GM18526 (cell line): ENCODE results near the gene IGDCC3.

ENCODE experiments used
- POLR2A ChIP-seq: IDR thresholded peaks from 3 replicates; pipeline ENCODE4 v1.6.1; 2011; ENCODE audit not compliant: insufficient read length; ENCODE audit errors: extremely low read depth

The IGDCC3 gene

DNA sequence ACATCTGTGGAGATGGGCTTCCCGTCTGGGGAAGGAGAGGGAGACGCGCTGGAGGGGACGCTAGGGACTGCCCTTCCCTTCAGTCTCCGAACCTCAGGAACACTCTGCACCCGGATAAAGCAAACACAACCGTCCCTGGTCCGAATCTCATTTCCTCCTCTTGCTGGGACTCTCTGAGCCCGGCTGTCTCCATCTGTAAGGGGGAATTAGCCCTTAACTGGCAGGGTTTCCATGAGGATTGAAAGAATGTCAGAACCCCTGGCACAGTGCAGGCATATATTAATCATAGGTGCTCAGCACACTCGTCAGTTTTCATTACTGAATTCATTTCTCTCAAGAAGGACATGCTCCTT lies 19.1 kb upstream of the IGDCC3 start:
- no peak for TF ChIP-seq POLR2A

DNA sequence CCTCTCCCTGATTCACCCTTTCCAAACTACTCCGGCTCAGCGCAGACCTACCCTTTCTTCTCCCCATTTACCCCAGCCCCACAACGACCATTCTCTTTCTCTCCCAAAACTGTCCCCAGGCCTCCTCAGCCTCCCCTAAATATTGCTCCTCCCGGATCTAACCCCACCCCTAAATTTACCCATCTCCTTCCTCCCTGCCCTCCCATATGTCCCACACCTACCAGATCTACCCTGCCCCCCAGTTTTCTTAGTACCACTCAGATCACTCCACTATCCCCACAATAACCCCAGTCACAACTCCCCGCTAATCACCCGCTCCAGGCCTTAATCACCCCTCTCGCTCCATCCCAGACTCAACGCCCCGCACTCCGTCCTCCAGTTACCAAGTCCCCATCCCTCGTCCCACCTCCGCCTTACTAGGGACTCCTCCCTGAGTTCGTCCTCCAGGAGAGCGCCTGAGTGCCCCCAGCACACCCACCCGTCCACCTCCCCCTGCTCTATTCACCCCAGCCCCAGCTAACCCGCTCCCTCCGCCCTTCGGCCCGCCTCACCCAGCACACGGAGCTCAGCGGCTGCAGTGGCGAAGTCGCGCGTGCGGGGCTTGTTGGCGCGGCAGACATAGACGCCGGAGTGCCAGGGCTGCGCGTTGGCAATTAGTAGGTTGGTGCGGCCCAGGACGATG lies 18.6 kb upstream of the IGDCC3 start:
- no peak for TF ChIP-seq POLR2A

DNA sequence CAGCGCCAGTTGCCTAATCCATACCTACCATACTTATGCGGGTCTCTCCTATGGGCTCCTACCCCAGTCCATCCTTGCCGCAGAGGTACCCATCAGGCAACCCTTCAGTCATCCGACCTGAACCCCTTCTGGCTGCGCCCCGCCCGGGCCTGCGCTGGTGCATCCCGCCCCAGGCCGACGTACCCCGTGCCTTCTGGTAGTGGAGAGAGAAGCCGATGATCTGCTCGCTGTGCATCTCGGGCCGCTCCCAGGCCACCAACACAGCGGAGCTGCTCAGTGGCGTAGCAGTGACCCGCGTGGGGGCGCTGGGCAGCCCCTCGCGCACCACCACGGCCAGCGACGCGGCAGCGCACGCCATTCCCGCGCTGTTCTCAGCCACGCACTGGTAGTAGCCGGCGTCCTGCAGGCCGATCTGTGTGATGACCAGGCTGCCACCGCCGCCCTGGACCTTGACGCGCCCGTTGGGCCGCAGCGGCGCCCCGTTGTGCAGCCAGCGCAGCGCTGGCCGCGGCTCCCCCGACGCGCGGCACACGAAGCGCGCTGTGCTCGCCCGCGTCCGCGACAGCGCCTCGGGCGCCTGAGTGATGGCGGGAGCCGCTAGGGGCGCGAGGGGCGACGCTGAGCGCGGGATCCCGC lies 17.9 kb upstream of the IGDCC3 start:
- no peak for TF ChIP-seq POLR2A

DNA sequence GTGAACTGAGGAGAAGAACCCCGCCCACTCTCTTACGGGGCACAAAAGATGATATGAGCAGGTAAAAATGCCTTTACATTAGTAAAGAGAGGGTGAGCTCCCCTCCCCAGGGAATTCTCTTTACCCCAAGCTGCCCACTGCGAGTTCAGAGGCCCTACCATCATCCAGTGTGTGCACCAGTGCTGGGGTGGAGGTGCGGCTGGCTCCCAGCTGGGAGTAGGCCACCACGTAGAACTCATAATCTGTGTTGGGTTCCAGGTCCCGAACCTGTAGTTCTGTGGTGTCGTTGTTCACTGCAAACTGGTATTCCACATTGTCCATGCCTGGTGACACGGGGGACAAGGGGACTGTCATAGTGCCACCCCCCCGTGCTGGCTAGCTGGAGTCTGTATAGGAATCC lies 17.1 kb upstream of the IGDCC3 start:
- no peak for TF ChIP-seq POLR2A

DNA sequence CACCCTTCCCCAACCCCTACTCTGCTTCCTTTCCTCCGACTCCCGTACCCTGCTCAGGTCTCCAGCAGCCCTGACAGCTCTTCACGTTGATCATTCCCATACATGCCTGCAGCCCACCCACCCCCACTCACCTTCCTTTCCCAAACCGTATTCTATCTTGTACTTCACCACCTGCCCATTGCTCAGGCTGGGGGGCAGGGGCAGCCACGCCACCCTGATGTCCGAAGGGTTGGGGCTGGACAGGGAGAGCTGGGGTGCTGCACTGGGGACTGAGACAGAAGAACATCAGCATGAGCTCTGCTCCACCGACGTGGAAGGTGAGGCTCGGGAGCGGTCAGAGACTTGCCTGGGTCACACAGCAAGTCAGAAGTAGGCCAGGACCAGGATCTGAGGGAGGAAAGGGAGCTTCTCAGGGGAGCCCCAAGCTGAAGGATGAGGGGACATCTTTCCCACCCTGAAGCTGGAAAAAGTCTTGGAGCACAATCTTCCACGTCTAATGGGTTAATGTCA lies 16.5 kb upstream of the IGDCC3 start:
- no peak for TF ChIP-seq POLR2A

DNA sequence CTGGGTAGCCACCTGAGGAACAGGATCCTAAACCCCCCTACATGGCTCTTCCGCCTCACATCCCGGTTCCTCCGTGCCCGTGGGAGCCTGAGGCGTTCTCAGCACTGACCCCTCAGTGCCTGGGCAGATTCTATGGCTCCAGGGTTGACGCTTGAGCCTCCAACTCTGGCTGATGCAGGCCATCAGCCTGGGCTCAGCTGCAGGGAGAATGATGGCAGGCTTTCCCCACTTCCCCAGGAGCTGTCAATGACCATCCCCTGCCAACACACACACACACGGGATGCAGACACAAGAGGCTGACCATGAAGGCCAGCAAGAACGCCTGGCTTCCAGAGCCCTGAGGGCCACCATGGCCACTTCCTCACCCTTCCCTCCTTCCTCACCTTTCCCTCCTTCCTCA lies 15.8 kb upstream of the IGDCC3 start:
- no peak for TF ChIP-seq POLR2A

DNA sequence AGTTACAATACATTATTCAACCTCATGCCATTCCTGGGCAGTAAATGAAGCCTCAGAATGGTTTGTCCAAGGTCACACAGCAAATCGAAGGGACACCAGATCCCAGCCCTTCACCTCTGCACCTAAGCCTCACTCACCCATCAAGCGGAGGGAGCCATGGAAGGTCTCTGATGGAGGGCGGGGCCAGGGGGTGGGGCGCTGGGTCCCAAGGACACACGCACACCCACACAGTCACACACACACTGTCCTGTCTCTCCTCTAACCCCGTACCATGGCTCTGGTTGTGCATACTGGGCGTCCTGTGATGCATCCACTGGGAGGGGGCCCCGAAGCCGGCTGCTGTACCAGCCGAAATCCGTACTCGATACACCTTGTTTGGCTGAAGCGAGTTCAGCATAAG lies 15.3 kb upstream of the IGDCC3 start:
- TF ChIP-seq POLR2A: no peak

DNA sequence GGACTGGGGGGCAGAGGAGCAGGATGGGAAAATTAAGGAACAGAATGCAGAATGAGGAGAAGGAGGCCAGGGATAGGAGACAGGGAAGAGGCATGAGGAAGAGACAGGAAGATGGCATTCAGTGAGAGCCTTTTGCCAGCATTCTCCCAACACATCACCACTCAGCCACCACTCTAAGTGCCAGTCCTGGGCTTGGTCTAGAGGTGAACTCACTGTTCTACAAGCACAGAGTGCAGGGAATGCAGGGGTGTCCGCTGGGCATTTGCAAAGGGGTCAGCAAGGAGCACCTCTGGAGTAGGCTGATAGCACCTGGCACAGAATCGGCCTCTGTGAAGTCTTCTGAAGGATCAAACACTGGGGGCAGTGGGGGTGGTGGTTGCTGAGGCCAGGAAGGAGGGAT lies 14.6 kb upstream of the IGDCC3 start:
- no peak for TF ChIP-seq POLR2A

DNA sequence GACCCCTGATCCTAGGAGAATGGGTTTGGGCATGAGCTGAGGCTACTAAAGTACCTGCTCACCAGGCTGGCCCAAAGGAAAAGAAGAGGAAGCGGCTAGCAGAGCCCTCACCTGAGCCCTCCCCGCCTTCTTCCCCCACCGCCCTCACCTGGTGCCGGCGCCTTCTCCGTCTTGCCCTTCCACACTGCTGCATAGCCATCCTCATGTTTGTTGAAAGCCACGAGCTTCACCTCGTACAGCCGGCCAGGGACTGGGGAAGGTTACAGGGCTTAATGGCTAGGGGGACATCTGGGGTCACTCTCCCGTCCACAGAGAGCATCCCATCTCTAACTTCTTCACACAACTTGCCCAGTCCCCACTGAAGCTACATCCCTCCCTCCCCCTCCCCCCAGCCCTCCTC lies 13.9 kb upstream of the IGDCC3 start:
- TF ChIP-seq POLR2A: no peak

DNA sequence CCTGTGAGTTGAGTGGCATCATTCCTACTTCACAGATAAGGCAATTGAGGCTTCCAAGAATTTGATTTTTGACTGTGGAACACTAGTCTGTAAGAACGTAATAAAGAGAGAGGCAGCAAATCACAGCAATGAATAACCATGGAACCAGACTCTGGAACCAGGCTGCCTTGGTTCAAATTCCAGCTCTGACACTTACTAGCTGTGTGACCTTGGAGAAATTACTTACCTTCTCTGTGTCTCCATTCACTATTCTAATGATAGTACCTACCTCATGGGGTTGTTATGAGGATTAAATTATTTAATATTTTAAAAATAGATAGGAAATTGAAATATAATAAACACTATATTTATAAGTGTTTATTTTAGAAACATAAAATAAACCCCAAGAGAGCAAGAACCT lies 12.6 kb upstream of the IGDCC3 start:
- TF ChIP-seq POLR2A: no peak

DNA sequence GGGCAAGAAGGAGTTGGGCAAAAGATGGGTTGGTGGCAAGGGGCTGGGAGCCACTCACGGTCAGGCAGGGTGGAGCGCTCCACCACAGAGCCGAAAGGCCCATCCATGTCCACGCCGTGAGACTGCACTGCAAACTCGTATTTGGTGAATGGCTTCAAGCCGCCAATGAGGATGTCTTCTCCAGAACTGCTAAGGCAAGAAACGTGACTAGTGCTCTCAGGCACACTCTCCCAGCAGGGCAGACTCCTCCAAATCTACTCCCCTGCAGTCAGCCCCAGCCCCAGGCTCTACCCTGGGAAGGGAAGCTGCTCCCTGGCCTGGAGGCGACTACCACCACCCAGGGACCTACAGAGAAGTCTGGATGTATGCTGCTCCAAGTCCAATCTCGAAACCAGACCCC lies 11.4 kb upstream of the IGDCC3 start:
- TF ChIP-seq POLR2A: no peak

DNA sequence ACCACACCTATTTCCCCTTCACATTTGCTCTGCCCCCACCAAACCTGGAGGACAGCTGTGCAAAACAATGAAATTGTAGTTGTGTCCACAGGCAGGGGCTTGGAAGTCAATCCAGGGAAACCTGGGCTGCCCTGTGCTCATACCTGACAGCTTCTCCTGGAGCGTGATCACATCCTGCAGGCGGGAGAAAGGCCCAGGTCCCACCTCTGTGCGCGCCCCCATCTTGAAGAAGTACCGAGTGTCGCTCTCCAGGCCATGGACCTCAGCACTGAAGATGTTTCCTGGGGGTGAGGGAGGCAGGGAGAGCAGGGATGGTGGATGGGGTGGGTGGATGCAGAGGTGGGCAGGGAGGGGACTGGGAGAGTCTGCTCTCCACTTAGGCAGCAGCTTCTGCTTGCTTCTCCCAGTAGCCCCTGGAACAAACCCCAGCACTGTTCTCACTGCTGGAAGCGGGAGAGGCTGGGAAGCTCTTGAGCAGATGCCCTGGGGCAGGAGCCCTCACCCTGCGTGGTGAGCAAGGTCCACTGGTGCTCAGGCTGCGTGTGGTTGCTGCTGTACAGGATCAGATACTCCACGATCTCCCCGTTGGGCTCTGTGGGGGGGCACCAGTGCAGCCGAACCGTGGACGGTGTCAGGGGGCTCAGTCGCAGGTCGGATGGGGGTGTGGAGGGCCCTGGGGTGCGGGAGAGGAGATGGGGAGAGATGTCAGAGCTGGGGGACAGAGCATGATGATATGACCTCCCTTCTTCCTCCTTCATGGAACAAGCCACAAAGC lies 10.7 kb upstream of the IGDCC3 start:
- no peak for TF ChIP-seq POLR2A

DNA sequence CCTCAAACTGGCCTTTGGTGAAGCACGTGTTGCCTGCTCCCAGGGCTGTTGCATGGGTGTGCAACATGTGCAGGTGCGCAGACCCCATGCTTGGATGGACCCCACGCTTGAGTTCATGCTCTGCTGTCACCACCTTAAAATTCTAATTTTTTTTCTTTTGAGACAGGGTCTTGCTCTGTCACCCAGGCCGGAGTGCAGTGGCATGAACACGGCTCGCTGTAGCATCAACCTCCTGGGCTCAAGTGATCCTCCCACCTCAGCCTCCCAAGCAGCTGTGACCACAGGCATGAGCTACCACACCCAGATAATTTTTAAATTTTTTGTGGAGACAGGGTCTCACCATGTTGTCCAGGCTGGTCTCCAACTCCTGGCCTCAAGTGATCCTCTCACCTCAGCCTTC lies 9.1 kb upstream of the IGDCC3 start:
- no peak for TF ChIP-seq POLR2A

DNA sequence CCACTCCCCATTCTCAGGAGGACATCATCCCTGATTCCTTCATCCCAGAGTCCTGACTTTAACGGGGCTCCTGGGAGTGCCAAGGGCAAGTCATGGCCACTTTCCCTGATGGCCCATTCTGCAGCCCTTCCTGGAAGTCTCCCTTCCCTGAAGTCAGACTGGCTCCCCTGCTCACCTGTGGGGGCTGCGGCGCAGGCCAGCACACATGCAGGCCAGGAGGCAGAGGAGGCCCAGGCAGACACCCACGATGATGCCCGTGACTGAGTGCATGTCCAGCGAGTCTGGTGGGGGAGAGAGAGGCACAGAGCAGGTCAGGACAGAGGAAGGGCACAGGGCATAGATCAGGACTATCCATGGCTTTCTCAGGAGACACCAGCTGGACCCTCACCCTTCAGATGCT lies 8.6 kb upstream of the IGDCC3 start:
- no peak for TF ChIP-seq POLR2A

DNA sequence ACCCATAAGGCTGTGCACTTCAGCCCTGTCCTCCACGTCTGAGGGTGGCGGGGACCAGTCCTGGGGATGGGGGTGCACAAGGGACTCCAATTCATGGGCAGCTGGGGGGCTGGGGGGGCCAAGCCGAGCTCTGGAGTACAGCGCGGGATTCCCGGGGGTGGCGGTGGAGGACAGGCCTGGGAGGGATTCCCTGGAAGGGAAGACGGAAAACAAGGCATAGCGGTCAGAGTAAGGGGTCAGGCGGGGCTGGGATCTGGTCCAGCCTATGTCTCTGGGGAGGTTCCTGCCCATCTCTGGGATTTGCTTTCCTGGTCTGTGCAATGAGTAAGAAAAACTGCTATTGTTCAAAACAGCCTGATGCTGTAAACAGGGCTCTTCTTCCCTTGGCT lies 8.1 kb upstream of the IGDCC3 start:
- no peak for TF ChIP-seq POLR2A
